ENCODE data around the gene GPR4.
"Not testable (repeated sequence)": the region's sequence is repeated elsewhere in the genome, so short reads cannot be mapped to it uniquely, and the experiment has no call there.

GPR4 gene

DNA sequence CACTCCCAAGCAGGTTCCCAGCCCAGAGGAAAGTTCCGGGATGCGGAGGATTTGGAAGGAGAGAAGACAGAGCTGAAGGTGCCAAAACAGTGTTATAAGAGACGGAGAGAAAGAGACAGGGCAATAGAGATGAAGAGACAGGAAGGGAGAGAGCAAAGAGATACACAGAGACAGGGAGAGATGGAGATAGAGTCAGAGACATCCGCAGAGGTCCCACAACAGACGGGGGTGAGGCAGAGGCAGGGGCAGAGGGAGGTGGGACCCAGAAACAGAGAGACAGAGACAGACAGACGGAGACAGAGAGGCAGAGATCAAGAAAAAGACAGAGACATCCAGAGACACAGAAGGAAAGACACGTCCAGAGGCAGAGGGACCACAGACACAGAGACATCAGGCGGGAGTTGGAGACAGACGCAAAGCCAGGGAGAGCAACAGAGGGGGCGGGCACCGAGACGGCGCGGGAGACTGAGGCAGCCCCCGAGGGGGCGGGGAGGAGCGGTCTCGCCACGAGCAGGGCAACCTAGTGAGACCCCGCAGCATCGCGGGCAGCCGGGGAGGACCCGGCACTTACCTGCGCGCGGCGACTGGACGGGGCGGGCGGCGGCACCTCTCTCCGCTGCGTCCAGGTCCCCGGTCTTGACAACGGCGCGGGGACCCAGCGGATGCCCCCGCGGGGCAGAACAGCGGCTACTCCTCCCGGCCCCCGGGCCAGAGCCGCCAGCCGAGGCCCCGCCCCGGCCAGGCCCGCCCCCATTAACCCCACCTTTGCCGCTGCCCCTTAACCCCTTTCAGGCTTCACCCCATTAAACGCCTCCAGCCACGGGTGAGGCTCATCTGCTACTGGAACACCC is at the start of gene GPR4:
Gene GPR4 (minus strand): TSS at position 689 of the 851 bp plus-strand sequence. CDS start 10,346 bp downstream, outside the sequence.
- no peak for DNase-seq

DNA sequence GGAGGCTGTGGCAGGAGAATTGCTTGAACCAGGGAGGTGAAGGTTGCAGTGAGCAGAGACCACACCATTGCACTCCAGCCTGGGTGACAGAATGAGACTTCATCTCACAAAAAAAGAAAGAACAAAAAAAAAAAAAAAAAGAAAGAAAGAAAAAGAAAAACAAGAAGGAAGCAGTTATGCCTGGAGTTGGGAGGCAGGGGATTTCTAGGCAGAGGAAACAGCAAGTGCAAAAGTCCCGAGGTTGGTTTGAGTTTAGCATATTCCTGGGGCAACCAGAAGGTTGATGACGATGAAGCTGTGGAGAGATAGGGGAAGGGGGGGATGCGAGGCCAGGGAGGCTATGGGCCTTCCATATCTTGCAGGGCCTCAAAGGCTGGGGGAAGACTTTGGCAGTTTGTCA is 48.7 kb upstream of the GPR4 start:
- DNase-seq: no peak

DNA sequence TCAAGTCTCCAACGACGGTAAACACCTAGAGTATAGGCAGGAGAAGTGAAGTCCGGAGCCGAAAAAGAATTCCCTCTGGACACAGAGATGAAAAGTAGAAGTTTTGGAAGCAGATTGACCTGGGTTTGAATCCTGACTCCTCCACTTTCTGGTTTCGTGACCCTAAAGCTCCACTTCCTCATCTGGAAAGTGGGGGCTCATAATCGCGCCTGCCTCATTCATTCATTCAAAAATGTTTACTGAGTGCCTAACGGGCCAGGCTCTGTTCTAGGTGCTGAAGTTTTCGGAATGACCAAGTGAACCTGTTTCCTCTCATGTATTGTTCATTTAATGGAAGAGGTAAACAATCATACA is 44.3 kb upstream of the GPR4 start:
- no peak for DNase-seq

GRCh38 chr19:45645631-45646344 is 43.8 kb upstream of the GPR4 start:
- peak; percentile 86 for DNase-seq

DNA sequence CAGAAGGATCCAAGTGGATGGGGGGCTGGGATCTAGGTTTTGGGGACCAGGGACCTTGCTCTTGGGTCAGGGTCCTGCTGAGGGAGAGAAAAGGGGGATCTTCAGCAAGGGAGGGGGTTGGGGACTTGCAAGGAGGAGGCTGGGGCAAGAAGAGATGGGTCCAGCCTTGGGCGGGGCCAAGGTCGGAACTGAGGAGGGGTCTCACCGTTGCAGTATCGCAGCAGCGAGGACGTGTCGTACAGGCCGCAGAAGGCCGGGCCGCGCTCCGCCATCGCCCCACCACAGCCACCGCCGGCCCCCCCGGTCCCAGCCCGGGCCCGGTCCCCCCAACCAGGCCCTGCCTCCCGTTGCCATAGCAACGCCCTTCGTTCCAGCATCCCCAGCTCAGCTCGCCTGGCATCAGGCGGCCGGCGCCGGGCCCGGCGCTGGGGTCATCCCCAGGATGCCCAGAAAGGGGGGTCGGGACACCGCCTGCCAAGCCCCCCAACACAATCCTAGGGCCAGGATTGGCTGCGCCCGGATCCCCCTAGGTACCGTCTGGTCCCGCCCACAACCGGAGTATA is 43.1 kb upstream of the GPR4 start:
- no peak for DNase-seq

DNA sequence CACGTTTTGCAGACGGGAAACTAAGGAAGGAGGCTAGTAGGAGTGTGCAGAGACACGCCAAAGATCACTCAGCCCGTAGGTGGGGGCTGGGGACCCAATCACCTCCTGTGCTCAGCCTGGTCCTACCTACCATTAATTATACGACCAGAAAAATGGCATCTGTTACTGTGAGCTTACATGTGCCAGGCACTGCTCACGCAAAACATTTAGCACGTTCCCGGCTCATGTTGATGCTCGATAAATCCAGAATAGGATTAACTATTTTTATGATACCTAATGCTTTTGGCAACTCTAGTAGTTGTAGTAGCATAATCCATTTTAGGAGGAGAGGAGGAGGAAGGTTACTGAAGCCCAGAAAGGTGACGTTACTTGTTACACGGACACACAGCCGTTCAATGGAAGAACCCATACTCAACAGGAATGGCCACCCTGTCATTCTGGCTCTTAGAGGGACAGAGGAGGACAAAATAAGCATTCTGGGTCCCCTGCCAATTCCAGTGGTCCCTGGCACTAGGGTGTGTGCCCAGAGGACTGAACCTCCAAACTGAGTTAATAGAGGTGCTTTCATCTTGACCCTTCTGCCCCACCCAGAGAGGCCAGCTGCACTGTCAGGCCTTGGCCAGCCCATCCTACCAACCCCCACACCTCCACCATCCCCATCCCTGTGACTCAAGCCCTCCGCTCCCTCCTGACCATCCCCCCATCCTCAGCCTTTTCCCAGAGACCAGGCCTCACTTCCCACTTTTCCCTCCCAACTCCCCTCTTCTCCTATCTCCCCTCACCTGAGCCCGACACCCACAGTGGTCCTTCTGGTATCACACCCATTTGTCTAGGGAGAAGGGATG is 42.1 kb upstream of the GPR4 start:
- no peak for DNase-seq

- peak; percentile 91 for DNase-seq
Measured at GRCh38 chr19:45643024-45643926, 41.3 kb upstream of the GPR4 start.

DNA sequence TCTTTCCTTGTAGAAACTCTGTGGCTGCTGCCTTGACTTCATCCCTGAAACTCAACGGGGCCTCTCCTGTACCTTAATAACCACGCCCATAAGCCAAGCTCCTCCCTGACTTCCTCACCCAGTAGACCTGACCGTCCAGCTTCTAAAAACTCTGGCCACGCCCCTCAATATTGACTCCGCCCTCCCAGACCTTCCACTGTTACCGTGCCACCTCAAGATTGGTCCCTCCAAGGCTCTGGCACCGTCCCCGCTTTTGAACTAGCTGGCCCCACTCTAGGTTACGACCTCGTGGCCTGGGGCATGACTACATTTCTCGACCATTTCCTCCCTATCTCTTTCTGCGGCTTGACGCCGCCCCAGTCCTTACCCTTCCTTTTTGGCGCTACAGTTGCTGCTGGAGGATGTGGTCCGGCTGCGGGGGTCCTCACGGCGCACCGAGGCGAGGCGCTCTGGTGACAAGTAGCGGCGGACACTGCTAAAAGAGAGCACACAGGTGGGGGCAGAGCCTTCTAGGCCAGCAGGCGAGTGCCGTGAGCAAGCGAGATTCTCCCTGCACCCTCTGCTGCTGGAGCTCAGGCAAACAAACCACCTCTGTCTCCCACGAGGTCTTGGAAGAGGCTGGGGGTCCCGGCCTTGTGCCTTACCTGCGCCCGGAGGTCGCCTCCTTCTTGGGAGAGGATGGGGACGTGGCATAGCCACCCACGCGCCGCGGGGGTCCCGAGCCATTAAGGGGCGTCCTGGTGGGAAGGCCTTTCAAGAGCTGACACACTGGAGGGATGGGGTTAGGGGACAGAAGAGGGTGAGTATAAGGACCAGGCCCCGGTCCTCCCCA is 39.5 kb upstream of the GPR4 start:
- peak; percentile 73 for DNase-seq

DNA sequence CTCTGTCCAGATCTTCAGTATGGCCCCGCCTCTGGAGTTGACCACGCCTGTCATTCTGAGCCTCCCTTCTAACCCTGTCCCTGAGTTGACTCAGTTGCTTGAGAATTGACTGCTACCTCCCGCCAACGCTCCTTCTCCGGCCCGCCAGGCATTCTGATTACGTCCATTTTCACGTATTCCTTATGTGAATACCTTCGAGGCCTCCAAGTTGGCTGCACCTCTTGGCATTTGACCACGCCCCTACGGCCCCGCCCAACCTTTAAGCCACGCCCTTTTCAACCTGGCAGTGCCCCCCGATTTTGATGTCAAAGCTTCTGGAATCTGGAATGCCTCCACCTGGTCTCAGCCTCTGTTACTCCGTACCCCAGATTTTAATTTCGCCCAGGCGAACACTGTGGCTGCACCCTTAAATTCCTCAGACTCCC is 38.8 kb upstream of the GPR4 start:
- DNase-seq: no peak

DNA sequence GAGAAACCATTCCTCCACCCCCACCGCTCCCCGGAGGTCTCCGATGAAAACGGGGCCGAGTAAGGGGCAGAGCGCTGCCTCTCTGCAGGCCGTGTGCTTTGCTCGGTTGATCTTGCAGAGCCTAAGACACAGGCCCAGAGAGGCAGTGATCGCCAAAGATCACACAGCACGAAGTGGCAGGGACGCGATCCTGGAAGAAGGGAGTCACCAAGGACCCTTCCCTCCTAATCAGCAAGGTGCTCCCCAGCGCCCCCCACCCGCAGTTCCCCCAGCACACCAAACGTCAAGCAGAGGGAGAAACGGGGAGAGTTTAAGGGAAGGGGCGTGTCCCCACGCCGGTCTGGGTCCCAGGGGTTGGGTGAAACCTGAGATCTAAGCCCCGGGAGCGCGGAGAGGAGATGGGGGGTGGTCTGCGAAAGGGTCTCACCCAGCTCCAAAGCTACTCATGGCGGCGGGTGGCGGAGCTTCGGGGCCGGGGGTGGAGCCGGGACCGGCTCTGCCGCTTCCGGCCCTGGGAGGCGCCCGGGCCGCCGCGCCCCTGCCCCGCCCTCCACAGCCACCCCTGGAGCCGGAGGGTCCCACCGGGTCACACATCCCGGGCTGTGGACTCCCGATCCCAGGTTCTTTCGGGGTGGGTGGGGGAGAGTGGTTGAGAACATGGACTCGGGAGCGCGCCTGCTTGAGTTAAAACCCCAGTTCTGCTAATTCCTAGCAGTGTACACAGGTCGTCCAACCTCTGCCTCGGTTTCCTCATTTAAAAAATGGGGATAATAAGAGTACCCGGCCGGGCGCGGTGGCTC is 37.1 kb upstream of the GPR4 start, which contains the start of gene EML2:
Gene EML2 (minus strand): TSS at position 468 of the 800 bp plus-strand sequence. CDS start 21 bp downstream, at position 447.
- peak; percentile 57 for DNase-seq

- DNase-seq: peak; percentile 37
Measured at GRCh38 chr19:45637890-45638667, 36.1 kb upstream of the GPR4 start.

GRCh38 chr19:45636902-45637301 is 34.9 kb upstream of the GPR4 start:
- no peak for DNase-seq

GRCh38 chr19:45636275-45636674 is 34.3 kb upstream of the GPR4 start:
- DNase-seq: no peak

DNA sequence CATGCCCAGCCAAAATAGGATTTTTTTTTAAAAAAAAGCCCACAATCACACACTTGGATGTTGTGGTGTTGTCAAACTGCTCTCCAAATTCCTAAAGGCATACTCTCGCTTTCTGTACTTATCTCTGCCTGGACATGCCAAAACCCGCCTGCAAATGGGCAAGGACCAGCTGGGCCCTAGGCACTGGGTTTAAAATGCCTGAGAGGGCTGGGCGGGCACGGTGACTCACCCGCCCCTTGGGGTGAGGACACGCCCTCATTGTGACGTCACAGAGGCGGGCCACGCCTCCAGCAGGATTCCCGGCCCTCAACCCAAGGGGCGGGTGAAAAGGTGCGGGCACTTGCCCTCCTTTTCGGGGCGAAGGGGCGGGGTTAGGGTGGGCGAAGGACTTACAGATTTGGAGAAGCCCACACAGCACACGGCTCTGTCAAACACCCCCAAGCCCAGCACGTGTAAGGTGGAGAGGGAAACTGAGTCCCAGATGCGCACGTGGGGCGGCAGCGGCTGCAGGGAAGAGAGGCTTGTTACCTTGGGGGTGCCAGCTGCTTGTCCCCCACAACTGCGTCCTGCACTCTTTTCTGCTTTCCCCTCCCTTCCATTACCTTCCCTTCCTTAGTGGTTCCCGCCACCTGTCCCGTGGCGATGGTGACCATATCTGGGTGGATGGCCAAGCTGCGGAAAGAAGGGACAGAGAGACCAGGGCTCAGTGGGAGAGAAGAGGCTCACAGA is 30.6 kb upstream of the GPR4 start:
- peak; percentile 80 for DNase-seq

DNA sequence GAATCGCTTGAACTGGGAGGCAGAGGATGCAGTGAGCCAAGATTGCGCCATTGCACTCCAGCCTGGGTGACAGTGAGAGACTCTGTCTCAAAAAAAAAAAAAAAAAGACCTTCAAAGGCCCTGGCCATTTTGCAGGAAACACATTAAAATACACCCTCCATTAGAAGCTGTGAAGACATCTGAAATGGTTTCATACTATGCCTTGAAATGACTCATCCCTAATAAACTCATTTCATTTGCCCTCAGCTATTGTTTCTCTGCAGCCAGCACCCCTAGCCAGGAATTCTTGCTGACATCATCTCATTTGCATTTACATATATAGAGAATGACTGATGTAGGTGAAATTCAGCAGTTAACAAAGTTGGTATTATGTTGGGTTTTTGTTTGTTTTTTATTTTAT is 28.5 kb upstream of the GPR4 start:
- DNase-seq: no peak

- DNase-seq: no peak
Measured at GRCh38 chr19:45629704-45630103, 27.7 kb upstream of the GPR4 start.

GRCh38 chr19:45628219-45628618 is 26.2 kb upstream of the GPR4 start:
- not testable (repeated sequence) for DNase-seq

DNA sequence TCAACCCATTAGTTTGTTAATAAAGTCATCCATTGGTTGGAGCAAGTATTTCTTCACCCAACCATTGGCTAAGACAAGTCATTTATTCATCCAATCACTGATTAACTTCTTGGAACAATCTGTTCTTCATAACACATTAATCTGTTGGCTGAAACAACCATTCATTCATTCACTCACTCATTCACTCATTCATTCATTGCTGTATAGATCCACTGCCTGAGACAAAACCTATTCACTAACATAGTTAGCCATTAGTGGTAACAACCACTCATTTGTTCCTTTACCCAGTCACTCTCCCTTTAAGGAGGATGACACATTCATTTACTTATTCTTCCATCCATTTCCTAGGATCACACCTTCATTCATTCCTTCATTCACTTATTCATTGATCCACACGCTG is 22.0 kb upstream of the GPR4 start:
- no peak for DNase-seq

Measured in femur (tissue), 1 donor.